CD4-positive, alpha-beta T cell treated with Interleukin-4 for 1 hour (primary cell): ENCODE data around the gene TPRN.
"Not testable (repeated sequence)": the region's sequence is repeated elsewhere in the genome, so short reads cannot be mapped to it uniquely, and the experiment has no call there.

Experiments
- DNase-seq, 2 donors: peaks; one replicate each; pipeline ENCODE4 v3.0.0-alpha.2; 2020 to 2022

The TPRN gene

GRCh38 chr9:137200311-137201204 lies at the start of gene TPRN:
Gene TPRN (minus strand): TSS chr9:137200741. CDS start chr9:137200711, 30 bp downstream.
- peak; percentile 98 to 99 for DNase-seq

GRCh38 chr9:137247916-137248175 lies 47.3 kb upstream of the TPRN start:
- DNase-seq = no peak

- DNase-seq = no peak
These were observed 46.8 kb upstream of the TPRN start for GRCh38 chr9:137247135-137247915.

GRCh38 chr9:137245450-137246421 lies 45.2 kb upstream of the TPRN start:
- no peak for DNase-seq

- no peak for DNase-seq
These were observed 44.2 kb upstream of the TPRN start for GRCh38 chr9:137244486-137245449.

- no peak for DNase-seq
These were observed 43.3 kb upstream of the TPRN start for GRCh38 chr9:137243626-137244485.

GRCh38 chr9:137243266-137243625 lies 42.7 kb upstream of the TPRN start:
- DNase-seq = not testable (repeated sequence)

- DNase-seq = no peak
These were observed 42.0 kb upstream of the TPRN start for GRCh38 chr9:137242269-137243203.

GRCh38 chr9:137241490-137242268 lies 41.1 kb upstream of the TPRN start:
- DNase-seq = peak; percentile 56 to 60

- DNase-seq = peak; percentile 100
These were observed 40.4 kb upstream of the TPRN start, which contains the start of gene TUBB4B for GRCh38 chr9:137240841-137241489. Gene TUBB4B (plus strand): TSS chr9:137241287. CDS start chr9:137241361, 74 bp downstream.

- peak; percentile 63 to 76 for DNase-seq
These were observed 39.8 kb upstream of the TPRN start for GRCh38 chr9:137240318-137240840.

- peak in 1 of 2 donors; percentile 6 for DNase-seq
These were observed 39.1 kb upstream of the TPRN start for GRCh38 chr9:137239541-137240200.

- no peak for DNase-seq
These were observed 37.5 kb upstream of the TPRN start for GRCh38 chr9:137237759-137238726.

GRCh38 chr9:137236936-137237421 lies 36.4 kb upstream of the TPRN start:
- DNase-seq = no peak

GRCh38 chr9:137236238-137236935 lies 35.8 kb upstream of the TPRN start:
- peak; percentile 90 to 91 for DNase-seq
